Spleen (tissue), 7 donors: ENCODE results near the gene CDKN2C.

Experiments used
- CTCF ChIP-seq, 11 experiments: fragments of 200-600 bp in 7 of 11; fragments of 450-650 bp in 4 of 11; sonication (generic) in 4 of 11; IDR thresholded peaks in 8 of 11; conservative IDR thresholded peaks in 3 of 11; 1 replicate in 7 of 11; 2 replicates in 4 of 11; pipeline versions ENCODE4 v1.4.0 to v1.8.0; 2016 to 2021; ENCODE audit warnings: antibody characterized with exemption in 11 of 11, inconsistent platforms in 4 of 11, mild to moderate bottlenecking in 1 of 11
- POLR2A ChIP-seq, 3 donors: fragments of 450-650 bp; IDR thresholded peaks; one replicate each; pipeline ENCODE4 v1.5.1; 2017; ENCODE audit warnings: antibody characterized with exemption in 3 of 3, mild to moderate bottlenecking in 1 of 3
- POLR2AphosphoS5 ChIP-seq, 3 donors: sonication (generic); formaldehyde crosslinking; IDR thresholded peaks; one replicate each; pipeline ENCODE4 v1.5.1; 2017; ENCODE audit warnings: antibody characterized with exemption in 3 of 3
- donor health status: DM: no; HTN: no; CAD: no; lungs with moderate emphysema.
- donor health status: DM: no; HTN: no; CAD: no.
- donor health status: DM: no; HTN: no; CAD: no.

- TF ChIP-seq CTCF (IDR thresholded peaks at IDR 0.05 in 8 of 11, conservative IDR thresholded peaks at IDR 0.05 in 3 of 11) = no peak
- TF ChIP-seq POLR2AphosphoS5 (IDR thresholded peaks at IDR 0.05) = no peak
- TF ChIP-seq POLR2A (IDR thresholded peaks at IDR 0.05) = no peak
Measured at GRCh38 chr1:50993645-50994044, 23.6 kb downstream of the CDKN2C start.
